Measurements from ENCODE around the gene ARMC5.

Gene ARMC5

DNA sequence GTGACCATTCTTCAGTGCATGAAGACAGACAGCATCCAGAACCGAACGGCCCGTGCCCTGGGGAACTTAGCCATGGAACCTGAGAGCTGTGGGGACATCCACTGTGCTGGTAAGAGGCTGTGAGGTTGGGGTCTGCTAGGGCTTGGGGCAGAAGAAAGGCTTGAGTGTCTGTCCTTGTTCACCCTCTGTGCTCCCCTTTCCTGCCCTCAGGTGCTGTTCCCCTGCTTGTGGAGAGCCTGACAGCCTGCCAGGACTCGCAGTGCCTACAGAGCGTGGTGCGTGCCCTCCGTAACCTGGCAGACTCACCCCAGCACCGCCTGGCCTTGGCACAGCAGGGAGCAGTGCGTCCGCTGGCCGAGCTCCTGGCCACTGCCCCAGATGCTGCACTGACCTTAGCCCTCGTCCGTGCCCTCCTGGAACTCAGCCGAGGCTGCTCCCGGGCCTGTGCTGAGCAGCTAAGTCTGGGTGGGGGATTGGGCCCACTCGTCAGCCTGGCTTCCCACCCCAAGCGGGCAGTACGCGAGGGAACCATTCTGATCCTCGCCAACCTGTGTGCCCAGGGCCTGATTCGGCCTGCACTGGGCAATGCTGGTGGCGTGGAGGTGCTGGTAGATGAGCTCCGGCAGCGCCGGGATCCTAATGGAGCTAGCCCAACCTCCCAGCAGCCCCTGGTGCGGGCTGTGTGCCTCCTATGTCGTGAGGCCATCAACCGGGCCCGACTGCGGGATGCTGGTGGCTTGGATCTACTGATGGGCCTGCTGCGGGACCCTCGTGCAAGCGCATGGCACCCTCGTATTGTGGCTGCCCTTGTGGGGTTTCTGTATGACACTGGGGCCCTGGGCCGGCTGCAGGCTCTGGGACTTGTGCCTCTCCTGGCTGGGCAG, 2.9 kb downstream of the ARMC5 start:
- DNase-seq = no peak

DNA sequence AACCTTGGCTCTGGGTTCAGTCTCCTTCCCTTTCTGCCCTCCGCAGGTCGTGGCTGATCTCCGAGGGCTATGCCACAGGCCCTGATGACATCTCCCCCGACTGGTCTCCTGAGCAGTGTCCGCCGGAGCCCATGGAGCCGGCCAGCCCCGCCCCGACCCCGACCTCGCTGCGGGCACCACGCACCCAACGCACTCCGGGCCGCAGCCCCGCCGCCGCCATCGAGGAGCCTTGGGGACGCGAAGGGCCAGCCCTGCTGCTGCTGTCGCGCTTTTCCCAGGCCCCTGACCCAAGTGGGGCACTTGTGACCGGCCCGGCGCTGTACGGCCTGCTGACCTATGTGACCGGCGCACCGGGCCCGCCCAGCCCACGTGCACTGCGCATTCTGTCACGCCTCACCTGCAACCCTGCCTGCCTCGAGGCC, 5.1 kb downstream of the ARMC5 start:
- no peak for DNase-seq

DNA sequence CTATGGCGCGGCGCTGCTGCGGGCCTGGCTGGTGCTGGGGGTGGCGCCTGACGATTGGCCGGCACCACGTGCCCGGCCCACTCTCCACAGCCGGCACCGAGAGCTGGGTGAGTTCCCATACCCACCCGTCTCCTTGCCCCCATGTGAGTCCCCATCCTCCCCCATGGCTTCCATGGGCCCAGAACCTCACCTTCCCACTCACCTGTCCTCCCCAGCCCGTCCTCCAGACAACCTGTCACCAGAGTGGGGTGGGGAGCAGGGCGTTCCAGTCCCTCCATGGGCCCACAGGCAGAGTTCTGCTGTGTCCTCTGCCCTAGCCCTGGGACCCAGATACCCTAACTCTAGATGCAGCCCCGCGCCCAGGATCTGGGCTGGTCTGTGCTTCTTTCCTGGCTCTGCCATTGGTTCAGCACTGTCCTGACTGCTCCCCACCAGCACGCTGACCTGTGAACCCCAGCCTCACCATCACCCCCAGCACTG, 5.5 kb downstream of the ARMC5 start:
- no peak for DNase-seq

DNA sequence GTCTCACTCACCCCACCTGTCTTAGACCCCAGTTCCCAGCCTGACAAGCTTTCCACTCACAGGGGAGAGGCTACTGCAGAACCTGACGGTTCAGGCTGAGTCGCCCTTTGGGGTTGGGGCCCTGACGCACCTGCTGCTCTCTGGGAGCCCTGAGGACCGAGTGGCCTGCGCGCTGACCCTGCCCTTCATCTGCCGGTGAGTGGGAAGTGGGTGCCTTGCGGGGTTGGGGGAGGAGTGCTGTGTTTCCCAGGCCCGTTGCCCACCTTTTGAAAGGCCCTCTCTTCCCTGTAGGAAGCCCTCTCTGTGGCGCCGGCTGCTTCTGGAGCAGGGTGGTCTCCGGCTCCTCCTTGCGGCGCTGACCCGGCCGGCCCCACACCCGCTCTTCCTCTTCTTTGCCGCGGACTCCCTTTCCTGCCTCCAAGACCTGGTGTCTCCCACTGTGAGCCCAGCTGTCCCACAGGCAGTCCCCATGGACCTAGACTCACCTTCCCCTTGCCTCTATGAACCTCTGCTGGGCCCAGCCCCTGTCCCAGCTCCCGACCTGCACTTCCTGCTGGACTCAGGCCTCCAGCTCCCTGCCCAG, 6.6 kb downstream of the ARMC5 start:
- DNase-seq = no peak

DNA sequence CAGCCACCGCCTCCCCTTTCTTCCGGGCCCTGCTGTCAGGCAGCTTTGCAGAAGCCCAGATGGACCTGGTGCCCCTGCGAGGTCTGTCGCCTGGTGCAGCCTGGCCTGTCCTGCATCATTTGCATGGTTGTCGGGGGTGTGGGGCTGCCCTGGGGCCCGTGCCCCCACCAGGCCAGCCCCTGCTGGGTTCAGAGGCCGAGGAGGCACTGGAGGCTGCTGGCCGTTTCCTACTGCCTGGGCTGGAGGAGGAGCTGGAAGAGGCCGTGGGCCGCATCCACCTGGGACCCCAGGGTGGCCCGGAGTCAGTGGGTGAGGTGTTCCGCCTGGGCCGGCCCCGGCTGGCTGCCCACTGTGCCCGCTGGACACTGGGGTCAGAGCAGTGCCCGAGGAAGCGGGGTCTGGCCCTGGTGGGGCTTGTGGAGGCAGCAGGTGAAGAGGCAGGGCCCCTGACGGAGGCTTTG, 7.1 kb downstream of the ARMC5 start:
- no peak for DNase-seq

DNA sequence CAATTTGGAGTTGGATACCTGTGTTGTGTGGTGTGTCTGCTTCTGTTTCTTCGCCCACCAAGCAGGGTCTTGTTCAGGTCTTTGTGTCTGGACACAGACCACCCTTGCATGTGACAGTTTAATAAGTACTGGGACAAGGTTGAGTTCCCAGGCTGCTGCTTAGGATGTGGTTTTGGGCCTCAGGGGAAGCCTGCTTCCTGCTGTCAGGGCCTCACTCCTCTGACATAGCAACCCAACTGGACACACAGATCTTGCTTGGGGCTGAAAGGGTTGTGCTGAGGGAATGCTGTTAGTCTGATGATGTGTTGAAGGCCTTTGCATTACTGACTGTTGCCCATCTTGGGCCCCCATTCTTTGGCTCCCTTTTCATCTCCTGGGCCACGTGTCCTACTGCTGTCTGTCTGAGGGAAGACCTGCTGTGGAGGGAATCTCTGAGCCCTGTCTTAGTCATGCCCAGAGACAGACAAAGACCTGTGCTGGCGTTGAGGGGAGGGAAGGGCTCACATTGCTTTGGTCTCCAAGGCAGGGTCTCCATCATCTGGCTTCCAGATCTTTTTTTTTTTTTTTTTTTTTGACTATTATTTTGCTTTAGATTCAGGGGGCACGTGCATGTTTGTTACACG, 8.0 kb downstream of the ARMC5 start:
- peak; percentile 30 for DNase-seq

DNA sequence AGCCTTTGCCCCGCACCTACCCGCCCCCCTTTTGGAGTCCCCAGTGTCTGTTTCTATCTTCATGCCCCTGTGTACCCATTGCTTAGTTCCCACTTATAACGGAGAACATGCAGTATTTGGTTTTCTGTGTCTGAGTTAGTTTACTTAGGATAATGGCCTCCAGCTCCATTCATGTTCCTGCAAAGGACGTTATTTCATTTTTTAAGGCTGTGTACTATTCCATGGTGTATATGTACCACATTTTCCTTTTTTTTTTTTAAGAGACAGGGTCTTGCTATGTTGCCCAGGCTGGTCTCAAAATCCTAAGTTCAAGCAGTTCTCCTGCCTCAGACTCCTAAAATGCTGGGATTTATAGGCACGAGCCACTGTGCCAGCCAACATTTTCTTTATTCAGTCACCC, 8.6 kb downstream of the ARMC5 start:
- DNase-seq = no peak

DNA sequence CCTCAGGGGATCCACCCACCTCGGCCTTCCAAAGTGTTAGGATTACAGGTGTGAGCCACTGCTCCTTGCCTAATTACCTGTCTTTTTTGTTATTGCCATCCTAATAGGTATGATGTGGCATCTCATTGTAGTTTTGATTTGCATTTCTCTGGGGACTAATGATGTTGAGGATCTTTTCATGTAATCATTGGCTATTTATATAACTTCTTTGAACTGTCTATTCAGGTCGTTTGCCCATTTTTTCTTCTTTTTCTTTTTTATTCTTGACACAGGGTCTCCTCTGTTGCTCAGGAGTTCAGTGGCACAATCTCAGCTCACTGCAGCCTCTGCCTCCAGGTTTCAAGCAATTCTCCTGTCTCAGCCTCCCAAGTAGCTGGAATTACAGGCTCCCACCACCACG, 11.3 kb downstream of the ARMC5 start:
- no peak for DNase-seq

DNA sequence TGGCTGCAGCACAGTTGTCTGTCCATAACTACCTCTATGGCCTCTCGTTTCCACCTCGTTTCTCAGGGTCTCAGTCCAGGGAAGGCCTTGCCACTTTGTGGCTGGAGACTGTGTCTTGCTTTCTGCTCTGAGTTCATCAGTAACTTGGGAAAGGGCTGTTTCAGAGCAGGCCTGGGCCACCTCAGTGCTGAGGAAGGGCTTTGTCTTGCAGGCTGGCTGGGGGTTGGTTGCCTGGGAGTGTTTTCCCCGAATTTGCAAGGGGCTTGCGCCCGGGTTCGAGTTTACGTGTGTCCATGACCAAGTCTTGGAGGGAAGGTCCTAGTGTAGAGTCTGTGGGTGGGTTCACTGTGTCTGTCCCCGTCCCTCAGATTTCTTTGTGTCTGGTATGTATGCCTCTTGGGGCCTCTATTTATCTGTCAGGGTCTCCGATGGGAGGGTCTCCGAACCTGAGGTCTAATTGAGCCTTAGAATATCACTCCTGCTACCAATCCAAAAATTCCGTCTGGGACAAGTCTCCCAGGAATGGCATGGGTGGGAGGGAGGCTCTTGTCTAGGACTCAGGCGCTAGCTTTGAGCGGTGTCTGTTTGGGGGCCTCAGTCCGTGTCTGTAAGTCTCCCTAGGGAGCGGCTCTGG, 12.1 kb downstream of the ARMC5 start:
- no peak for DNase-seq

DNA sequence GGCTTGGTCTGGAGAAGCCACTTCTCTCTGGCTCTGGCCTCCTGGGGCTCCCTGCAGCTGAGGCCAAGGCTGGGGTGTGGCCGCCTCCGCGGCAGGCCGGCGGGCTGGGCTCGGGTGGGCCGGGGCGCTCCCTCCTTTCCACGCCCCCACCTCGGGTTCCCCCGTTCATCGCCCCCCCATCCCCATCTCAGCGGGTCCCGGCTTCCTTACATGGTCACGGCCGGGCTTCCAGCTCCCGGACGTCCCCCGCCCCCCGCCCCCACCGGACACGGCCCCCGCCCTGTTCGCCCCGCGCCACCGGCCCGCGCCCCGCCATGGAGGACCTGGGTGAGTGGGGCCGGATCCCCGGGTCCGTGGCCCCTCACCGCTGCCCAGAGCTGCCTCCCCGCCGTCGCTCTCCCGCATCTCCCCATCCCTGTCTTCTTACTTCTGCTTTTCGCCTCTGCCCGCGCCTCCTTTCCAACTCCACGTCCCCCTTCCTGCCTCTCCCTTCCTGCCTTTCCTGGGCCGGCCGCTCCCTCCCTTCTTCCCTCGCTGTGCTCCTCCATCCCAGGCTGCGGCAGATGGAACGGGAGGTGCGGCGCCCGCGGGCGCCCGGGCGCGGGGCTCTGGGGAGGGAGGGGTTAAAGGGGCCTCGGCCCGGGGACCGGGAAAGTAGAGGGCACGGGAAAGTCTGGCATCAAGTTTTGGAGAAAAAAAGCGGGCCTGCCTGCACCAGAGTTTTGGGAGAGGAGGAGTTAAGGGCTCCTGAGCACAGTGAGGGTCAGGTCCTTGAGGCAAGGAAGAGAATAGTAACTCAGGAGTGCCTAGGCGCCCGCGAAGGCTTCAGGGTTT, 12.8 kb downstream of the ARMC5 start, which contains the start of gene TGFB1I1:
Gene TGFB1I1 (plus strand): TSS at position 278 of the 834 bp plus-strand sequence. CDS start 37 bp downstream, at position 315.
- no peak for DNase-seq

DNA sequence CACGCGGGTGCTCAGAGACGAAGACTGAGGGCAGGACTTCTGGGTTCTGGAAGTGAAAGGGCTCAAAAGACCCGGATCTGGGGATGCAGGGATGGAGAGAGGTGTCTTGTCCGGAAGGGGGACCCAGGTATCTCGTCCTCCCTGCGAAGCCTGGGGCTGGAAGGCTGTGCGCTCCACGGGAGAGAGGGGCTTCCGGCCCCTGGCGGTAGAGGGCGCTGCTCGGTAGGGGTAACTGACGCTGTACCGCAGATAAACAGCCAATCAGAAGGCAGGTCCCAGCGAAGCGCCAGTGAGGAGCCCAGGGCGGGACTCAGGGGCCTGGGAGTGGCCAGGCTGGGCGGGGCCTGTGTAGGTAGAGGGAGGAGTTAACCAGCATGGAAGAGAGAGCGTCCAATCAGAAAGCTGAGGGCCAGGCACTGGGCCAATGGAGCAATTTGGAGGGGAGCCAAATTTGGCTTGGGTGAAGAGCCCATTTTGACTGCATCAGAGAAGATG, 13.5 kb downstream of the ARMC5 start:
- DNase-seq = peak; percentile 47

DNA sequence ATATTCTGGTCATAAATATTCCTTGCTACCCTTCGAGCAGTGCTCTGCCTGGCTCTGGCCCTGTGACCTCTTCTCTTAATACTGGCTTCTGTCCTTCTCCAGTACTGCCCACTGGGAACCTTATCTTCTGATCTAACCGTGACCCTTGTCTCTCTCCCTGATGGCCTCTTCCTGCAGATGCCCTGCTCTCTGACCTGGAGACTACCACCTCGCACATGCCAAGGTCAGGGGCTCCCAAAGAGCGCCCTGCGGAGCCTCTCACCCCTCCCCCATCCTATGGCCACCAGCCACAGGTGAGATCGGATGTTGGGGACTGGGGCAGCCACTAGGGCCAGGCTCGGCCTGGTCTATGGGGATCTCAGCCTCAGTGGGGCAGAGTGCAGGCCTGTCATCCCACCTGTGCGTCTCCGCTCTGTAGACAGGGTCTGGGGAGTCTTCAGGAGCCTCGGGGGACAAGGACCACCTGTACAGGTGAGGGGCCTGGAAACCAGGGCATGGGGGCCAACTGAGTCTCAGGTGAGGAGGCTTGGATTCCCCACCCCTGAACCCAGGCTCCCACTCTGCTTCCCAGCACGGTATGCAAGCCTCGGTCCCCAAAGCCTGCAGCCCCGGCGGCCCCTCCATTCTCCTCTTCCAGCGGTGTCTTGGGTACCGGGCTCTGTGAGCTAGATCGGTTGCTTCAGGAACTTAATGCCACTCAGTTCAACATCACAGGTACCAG, 14.1 kb downstream of the ARMC5 start:
- no peak for DNase-seq

DNA sequence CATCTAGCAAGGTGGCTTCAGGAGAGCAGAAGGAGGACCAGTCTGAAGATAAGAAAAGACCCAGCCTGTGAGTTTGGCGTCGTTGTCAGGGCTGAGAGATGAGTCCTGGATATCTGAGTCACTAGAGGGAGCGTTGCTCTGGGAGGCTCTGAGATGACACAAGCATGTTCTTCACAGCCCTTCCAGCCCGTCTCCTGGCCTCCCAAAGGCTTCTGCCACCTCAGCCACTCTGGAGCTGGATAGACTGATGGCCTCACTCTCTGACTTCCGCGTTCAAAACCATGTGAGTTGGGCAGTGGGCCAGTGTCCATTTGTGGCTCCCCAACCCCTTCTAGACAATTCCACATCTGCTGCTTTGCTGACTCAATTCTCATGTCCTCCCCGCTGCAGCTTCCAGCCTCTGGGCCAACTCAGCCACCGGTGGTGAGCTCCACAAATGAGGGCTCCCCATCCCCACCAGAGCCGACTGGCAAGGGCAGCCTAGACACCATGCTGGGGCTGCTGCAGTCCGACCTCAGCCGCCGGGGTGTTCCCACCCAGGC, 14.9 kb downstream of the ARMC5 start:
- no peak for DNase-seq

DNA sequence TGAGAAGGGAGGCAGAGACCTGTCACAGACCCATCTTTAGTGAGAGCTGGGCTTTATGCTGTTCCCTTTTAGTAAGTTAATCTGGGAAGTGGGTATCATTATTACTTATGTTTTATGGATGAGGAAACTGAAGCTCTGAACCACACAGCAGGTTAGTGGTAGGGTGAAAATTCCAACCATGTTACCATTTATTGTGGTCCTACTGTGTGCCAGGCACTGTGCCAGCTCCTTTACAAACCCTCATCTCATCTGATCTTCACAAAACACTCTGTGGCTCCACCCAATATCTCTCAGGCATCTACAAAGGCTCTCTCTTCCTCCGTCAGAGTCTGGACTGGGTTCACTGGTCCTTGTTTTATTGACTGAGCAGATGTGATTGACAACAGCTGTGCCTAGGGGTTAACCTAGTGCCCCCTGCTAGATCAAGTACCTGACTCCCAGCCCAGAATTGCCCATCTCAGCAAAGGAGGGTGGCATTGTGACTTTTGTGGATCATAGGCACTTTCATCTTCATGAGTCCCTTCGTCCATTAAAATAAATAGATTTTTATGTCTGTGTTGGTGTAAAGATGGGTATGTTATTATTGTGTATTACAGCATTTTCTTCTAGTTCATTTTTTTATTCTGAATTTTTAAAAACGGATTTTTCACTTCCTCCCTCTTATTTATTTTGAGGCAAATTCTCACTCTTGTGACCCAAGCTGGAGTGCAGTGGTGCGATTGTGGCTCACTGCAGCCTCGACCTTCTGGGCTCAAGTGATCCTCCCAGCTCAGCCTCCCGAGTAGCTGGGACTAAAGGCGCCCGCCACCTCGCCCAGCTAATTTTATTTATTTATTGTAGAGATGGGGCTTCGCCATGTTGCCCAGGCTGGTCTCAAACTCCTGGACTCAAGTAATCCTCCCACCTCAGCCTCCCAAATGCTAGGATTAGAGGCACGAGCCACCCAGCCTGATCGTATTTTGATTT, 15.8 kb downstream of the ARMC5 start:
- no peak for DNase-seq

DNA sequence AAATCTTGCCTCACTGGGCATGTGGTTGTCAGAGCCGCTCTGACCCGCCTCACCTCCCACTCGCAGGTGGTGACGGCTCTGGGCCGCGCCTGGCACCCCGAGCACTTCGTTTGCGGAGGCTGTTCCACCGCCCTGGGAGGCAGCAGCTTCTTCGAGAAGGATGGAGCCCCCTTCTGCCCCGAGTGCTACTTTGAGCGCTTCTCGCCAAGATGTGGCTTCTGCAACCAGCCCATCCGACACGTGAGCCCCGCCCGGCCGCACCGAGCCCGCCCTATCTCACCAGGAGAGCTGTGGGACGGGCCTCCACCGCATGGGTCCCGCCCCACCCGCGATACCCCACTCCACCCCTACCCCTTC, 16.6 kb downstream of the ARMC5 start:
- no peak for DNase-seq

DNA sequence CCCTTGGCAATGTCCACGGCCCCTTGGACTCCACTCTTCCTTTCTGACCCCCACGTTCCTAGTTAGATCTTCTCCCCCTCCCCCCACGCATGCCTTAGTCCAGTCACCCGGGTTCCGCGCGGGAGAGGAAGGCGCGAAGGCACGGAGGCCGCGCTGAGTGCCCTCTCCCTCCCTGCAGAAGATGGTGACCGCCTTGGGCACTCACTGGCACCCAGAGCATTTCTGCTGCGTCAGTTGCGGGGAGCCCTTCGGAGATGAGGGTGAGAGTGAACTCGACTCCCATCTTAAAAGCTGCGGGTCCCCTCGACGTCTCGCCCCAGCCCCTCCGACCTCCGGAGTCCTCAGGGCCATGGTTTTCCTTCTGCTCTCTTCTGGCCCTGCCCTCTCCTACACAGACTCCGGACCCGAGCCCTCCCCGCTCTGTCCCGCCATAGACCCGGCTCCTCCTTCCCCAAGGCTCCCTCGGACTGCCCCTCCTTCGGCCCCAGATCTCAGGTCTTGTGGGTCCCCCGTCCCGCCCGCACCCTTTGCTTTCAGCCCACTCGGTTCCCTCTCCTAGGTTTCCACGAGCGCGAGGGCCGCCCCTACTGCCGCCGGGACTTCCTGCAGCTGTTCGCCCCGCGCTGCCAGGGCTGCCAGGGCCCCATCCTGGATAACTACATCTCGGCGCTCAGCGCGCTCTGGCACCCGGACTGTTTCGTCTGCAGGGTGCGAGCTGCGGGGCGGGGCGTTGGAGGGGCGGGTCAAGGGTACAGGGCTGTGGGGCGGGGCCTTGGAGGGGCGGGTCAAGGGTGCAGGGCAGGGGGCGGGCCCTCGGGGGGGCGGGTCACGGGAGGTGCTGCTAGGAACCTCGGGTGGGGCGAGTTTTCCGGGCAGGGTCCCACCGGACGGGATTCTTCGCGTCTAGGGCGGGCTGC, 17.3 kb downstream of the ARMC5 start:
- peak; percentile 100 for DNase-seq

DNA sequence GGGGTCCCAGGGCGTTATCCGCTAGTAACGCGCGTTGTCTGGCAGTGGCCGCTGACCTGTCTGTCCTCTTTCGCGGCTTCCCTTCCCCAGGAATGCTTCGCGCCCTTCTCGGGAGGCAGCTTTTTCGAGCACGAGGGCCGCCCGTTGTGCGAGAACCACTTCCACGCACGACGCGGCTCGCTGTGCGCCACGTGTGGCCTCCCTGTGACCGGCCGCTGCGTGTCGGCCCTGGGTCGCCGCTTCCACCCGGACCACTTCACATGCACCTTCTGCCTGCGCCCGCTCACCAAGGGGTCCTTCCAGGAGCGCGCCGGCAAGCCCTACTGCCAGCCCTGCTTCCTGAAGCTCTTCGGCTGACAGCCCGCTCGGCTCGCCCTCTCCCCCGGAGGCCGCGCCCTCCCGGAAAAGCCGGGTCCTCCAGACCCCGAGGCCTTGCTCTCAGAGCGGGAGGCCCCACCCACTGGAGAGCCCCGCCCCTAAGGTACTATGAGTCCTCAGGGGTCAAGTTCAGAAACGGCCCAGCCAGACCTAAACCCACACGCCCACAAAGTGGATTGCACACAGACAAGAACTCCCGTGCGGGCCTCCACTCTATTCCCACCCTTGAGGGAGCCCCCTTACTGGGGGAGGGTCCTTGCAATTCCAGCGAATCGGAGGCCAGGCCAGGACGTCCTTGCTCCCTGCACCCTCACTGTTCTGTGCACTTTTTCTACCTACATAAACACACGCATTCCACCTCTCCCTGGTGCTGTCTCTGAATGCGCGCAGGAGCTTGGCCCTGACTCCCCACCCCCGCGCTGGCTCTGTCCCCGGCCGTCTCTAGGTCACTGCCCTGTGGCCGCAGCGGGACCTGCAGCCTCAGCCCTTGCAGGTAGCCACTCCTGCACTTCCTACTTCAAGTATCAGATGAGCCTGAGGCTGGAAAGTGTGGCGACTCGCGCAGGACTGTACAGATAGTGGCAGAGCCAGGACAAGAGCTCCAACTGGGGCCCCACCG, 18.2 kb downstream of the ARMC5 start:
- peak; percentile 64 for DNase-seq
